DND-41 (cell line): ENCODE data around the gene ALX3.

ENCODE experiments used
- CTCF ChIP-seq: IDR thresholded peaks from 2 replicates; pipeline ENCODE4 v1.5.1; 2012; ENCODE audit warnings: borderline replicate concordance, low read length, moderate library complexity, mild to moderate bottlenecking; ENCODE audit not compliant: poor library complexity, severe bottlenecking; ENCODE audit errors: extremely low read depth
- EZH2 ChIP-seq: IDR thresholded peaks from 3 replicates; pipeline ENCODE4 v1.6.1; 2012; ENCODE audit warnings: borderline replicate concordance, low read depth, mild to moderate bottlenecking, moderate library complexity, low read length, inconsistent platforms; ENCODE audit not compliant: severe bottlenecking

- TF ChIP-seq CTCF = no peak
- no peak for TF ChIP-seq EZH2
These were observed 41.7 kb upstream of the ALX3 start, which contains the start of gene UBL4B for GRCh38 chr1:110112143-110112542.
